Fibroblast of villous mesenchyme (primary cell): ENCODE measurements around the gene HGFAC. TPM values are rescaled to one million over a fixed set of nuclear protein-coding genes. Genes with fewer than 3 reads are reported as not detected.

Source experiments
- DNase-seq: peaks from one replicate; pipeline ENCODE4 v3.0.0-alpha.2; 2010; ENCODE audit warnings: low read depth
- H3K4me3 ChIP-seq: 2 replicates; pipeline ENCODE4 v1.5.1; 2011; ENCODE audit warnings: low read depth, mild to moderate bottlenecking, low read length
- CTCF ChIP-seq: IDR thresholded peaks from 2 replicates; pipeline ENCODE4 v1.5.1; 2012; ENCODE audit warnings: low read depth, mild to moderate bottlenecking, low read length; ENCODE audit not compliant: insufficient read depth
- total RNA-seq: library from RNA; depleted of rRNA; stranded (reverse); fragments of >200 nt; gene quantifications from 2 replicates; pipeline ENCODE4 v1.2.3, GENCODE V29; 2012

Gene HGFAC
- total RNA-seq, 1 donor = not detected

GRCh38 chr4:3416270-3416669, 25.5 kb upstream of the HGFAC start:
- DNase-seq = no peak
- no peak for TF ChIP-seq CTCF
- H3K4me3 ChIP-seq = no peak overlapping the region

- no peak for TF ChIP-seq CTCF
- H3K4me3 ChIP-seq = no peak overlapping the region
- DNase-seq = no peak
These were observed 24.9 kb upstream of the HGFAC start for GRCh38 chr4:3416821-3417221.

GRCh38 chr4:3417448-3417847, 24.3 kb upstream of the HGFAC start:
- no peak for TF ChIP-seq CTCF
- no peak overlapping the region for H3K4me3 ChIP-seq
- no peak for DNase-seq

GRCh38 chr4:3418029-3418762, 23.6 kb upstream of the HGFAC start:
- no peak for DNase-seq
- no peak overlapping the region for H3K4me3 ChIP-seq
- peak; percentile 15 for TF ChIP-seq CTCF

GRCh38 chr4:3419836-3420605, 21.7 kb upstream of the HGFAC start:
- H3K4me3 ChIP-seq = no peak overlapping the region
- no peak for DNase-seq
- TF ChIP-seq CTCF = no peak

GRCh38 chr4:3420606-3420955, 21.2 kb upstream of the HGFAC start:
- no peak for TF ChIP-seq CTCF
- DNase-seq = no peak
- no peak overlapping the region for H3K4me3 ChIP-seq
